Keratinocyte (primary cell): ENCODE measurements around the gene KCNC1. TPM values are rescaled to one million over a fixed set of nuclear protein-coding genes. Genes with fewer than 3 reads are reported as not detected.
A peak's percentile ranks its signal among the peaks of the same experiment; 100 is the strongest.

Experiments
- DNase-seq: peaks from one replicate; pipeline ENCODE4 v3.0.0-alpha.2; 2011; ENCODE audit warnings: low read depth, missing footprints, low spot score
- FAIRE-seq: peaks from 2 replicates; lab custom pipeline; 2011; peaks lifted over from hg19 to GRCh38; lab: Jason Lieb, UNC
- H2AFZ ChIP-seq: 2 replicates; pipeline ENCODE4 v1.6.0; 2012; ENCODE audit warnings: low read length, control low read depth, inconsistent platforms; ENCODE audit not compliant: control insufficient read depth
- H3K27ac ChIP-seq: 2 replicates; pipeline ENCODE4 v1.5.1; 2011; ENCODE audit warnings: low read length; ENCODE audit not compliant: control insufficient read depth, insufficient read depth
- H3K27me3 ChIP-seq: 3 replicates; pipeline ENCODE4 v1.6.0; 2011; ENCODE audit warnings: low read length; ENCODE audit not compliant: control insufficient read depth, insufficient read depth; ENCODE audit errors: extremely low read depth
- H3K36me3 ChIP-seq, 2 experiments: 2 replicates in 1 of 2; 3 replicates in 1 of 2; pipeline ENCODE4 v1.5.1; 2011; ENCODE audit warnings: low read length in 2 of 2, mild to moderate bottlenecking in 1 of 2; ENCODE audit not compliant: control insufficient read depth in 2 of 2, insufficient read depth in 2 of 2; ENCODE audit errors: extremely low read depth in 1 of 2
- H3K4me1 ChIP-seq: 3 replicates; pipeline ENCODE4 v1.5.1; 2011; ENCODE audit warnings: low read length; ENCODE audit not compliant: control insufficient read depth, insufficient read depth; ENCODE audit errors: extremely low read depth
- H3K4me2 ChIP-seq: 3 replicates; pipeline ENCODE4 v1.6.0; 2011; ENCODE audit warnings: low read depth, low read length; ENCODE audit not compliant: control insufficient read depth, insufficient read depth; ENCODE audit errors: extremely low read depth
- H3K4me3 ChIP-seq, 3 experiments: fragments of 200-600 bp in 1 of 3; sonication (generic) in 1 of 3; 2 replicates in 2 of 3; 3 replicates in 1 of 3; pipeline ENCODE4 v1.5.1; 2011 to 2016; ENCODE audit warnings: low read length in 3 of 3, mild to moderate bottlenecking in 3 of 3, control low read depth in 2 of 3, inconsistent platforms in 1 of 3, low read depth in 1 of 3, mixed read lengths in 1 of 3, mixed run types in 1 of 3, moderate library complexity in 1 of 3; ENCODE audit not compliant: control insufficient read depth in 2 of 3, insufficient read depth in 2 of 3; ENCODE audit errors: extremely low read depth in 1 of 3
- H3K79me2 ChIP-seq: 2 replicates; pipeline ENCODE4 v1.6.0; 2012; ENCODE audit warnings: low read length; ENCODE audit not compliant: control insufficient read depth, insufficient read depth
- H3K9ac ChIP-seq: 3 replicates; pipeline ENCODE4 v1.6.0; 2011; ENCODE audit warnings: low read length; ENCODE audit not compliant: control insufficient read depth, insufficient read depth; ENCODE audit errors: extremely low read depth
- H3K9me1 ChIP-seq: 3 replicates; pipeline ENCODE4 v1.6.0; 2011; ENCODE audit warnings: low read length; ENCODE audit not compliant: control insufficient read depth, insufficient read depth; ENCODE audit errors: extremely low read depth
- H3K9me3 ChIP-seq: 2 replicates; pipeline ENCODE4 v1.5.1; 2012; ENCODE audit warnings: low read depth, low read length; ENCODE audit not compliant: control insufficient read depth
- H4K20me1 ChIP-seq: 3 replicates; pipeline ENCODE4 v1.6.0; 2011; ENCODE audit warnings: low read length; ENCODE audit not compliant: control insufficient read depth, insufficient read depth; ENCODE audit errors: extremely low read depth
- EZH2 ChIP-seq: IDR thresholded peaks from one replicate; pipeline ENCODE4 v1.6.1; 2012; ENCODE audit warnings: inconsistent platforms, mild to moderate bottlenecking, low read length, moderate library complexity
- dilution Hi-C: fragments of 300-500 bp; cut with MboI; formaldehyde crosslinking; loops from one replicate; pipeline ENCODE4 v1.7.0; 2020; ENCODE audit warnings: low sequenced_read_pairs; ENCODE audit not compliant: extremely low pct_ligation_motif_present
- polyA plus RNA-seq, 5 experiments: library from polyadenylated mRNA; depleted of rRNA in 3 of 5; stranded (reverse) in 3 of 5; stranded (forward) in 1 of 5; unstranded in 1 of 5; fragments of >200 nt; gene quantifications; 1 replicate in 1 of 5; 2 replicates in 3 of 5; 3 replicates in 1 of 5; pipeline versions ENCODE4 v1.2.1 to v1.2.3, GENCODE V29; 2011 to 2012; ENCODE audit warnings: missing spikeins in 2 of 5, low read depth in 1 of 5, low replicate concordance in 1 of 5
- TF ChIP-seq, protein P1 (sequence below), 3 experiments: IDR thresholded peaks in 1 of 3; conservative IDR thresholded peaks in 1 of 3; optimal IDR thresholded peaks in 1 of 3; 2 replicates in 2 of 3; 3 replicates in 1 of 3; pipeline versions ENCODE3 to v1.5.1; 2011; ENCODE audit warnings: low read length in 3 of 3, mild to moderate bottlenecking in 3 of 3, moderate library complexity in 2 of 3, control low read depth in 1 of 3, inconsistent platforms in 1 of 3; ENCODE audit not compliant: insufficient read depth in 2 of 3; ENCODE audit errors: extremely low read depth in 1 of 3

Gene KCNC1
- polyA plus RNA-seq, 1 donor (not counting 4 experiments of a cell fraction or from before 2014, with no cell fraction given) = not detected

DNA sequence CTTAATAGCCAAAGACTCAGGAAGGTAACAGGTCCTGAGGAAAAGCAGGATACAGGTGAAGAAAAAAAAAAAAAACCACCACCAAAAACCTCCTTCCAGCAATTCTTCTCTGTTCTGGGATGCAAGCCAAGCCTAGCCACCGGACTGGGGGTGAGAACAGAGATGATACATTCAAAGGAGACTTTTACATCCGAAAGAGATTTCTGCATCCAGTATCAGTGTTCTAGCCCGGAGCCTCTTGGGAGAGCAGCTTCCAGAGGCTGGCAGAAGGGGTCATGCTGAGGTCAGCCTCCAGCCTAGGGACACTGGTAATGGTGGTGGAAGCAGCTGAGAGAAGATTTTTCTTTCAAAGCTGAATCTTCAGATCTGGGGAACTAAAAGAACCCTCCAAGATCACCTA is 76.2 kb downstream of the KCNC1 start:
- H3K36me3 ChIP-seq = no peaks in the 10 kb centered on the region
- DNase-seq = no peak

DNA sequence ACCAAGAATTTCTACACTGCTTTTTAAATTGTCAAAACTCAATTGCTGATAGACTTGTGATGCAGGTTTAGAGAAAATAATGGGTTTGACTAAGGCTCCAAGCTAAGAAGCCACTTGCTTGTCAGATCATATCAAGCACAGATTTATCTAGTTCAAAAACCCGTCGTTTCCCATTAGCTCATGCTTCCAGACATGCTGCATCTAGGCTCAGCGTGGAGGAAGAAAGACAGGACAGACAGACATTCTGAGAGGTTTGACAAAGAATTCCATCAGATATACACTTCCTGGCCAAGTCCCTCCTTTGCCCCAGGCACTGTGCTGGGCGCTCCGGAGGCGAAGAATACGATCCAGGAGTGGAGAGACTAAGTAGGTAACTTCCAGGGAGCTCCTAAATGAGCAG is 76.8 kb downstream of the KCNC1 start:
- Histone ChIP-seq H3K27me3 (no peaks in the 10 kb centered on the region), H3K4me3 (no peak overlapping the region), H3K9ac (no peak overlapping the region), H4K20me1 (no peaks in the 10 kb centered on the region), H3K9me1 (peaks cover 3% of the 10 kb centered on the region), H3K4me2 (peak overlapping the region; percentile 4), H3K79me2 (no peaks in the 10 kb centered on the region), H2AFZ (no peak overlapping the region), H3K9me3 (no peaks in the 10 kb centered on the region), H3K36me3 (no peaks in the 10 kb centered on the region), H3K4me1 (peaks cover 30% of the 10 kb centered on the region), H3K27ac (no peak overlapping the region)
- no peak for DNase-seq
- dilution Hi-C loops = no loop called here
- peak; percentile 64 for FAIRE-seq
- TF ChIP-seq, protein P1, sequence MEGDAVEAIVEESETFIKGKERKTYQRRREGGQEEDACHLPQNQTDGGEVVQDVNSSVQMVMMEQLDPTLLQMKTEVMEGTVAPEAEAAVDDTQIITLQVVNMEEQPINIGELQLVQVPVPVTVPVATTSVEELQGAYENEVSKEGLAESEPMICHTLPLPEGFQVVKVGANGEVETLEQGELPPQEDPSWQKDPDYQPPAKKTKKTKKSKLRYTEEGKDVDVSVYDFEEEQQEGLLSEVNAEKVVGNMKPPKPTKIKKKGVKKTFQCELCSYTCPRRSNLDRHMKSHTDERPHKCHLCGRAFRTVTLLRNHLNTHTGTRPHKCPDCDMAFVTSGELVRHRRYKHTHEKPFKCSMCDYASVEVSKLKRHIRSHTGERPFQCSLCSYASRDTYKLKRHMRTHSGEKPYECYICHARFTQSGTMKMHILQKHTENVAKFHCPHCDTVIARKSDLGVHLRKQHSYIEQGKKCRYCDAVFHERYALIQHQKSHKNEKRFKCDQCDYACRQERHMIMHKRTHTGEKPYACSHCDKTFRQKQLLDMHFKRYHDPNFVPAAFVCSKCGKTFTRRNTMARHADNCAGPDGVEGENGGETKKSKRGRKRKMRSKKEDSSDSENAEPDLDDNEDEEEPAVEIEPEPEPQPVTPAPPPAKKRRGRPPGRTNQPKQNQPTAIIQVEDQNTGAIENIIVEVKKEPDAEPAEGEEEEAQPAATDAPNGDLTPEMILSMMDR (optimal IDR thresholded peaks at IDR 0.05 in 1 of 3, IDR thresholded peaks at IDR 0.05 in 1 of 3, conservative IDR thresholded peaks at IDR 0.05 in 1 of 3; ENCODE audit: extremely low read depth in 1 of 3, insufficient read depth in 2 of 3, low read length in 3 of 3) = no peak
- no peak for TF ChIP-seq EZH2

More for the DNA sequence above, 76.2 kb downstream of the KCNC1 start:
- Histone ChIP-seq H3K4me1 (peaks cover 30% of the 10 kb centered on the region), H3K9ac (no peak overlapping the region), H3K4me2 (no peak overlapping the region), H3K4me3 (no peak overlapping the region), H2AFZ (no peak overlapping the region), H3K9me1 (peaks cover 3% of the 10 kb centered on the region), H3K27me3 (no peaks in the 10 kb centered on the region), H3K27ac (no peak overlapping the region), H4K20me1 (no peaks in the 10 kb centered on the region), H3K79me2 (no peaks in the 10 kb centered on the region), H3K9me3 (no peaks in the 10 kb centered on the region)
- FAIRE-seq = peak; percentile 49
- dilution Hi-C loops = no loop called here
- TF ChIP-seq, protein P1 (optimal IDR thresholded peaks at IDR 0.05 in 1 of 3, IDR thresholded peaks at IDR 0.05 in 1 of 3, conservative IDR thresholded peaks at IDR 0.05 in 1 of 3; ENCODE audit: extremely low read depth in 1 of 3, insufficient read depth in 2 of 3, low read length in 3 of 3) = no peak
- TF ChIP-seq EZH2 = no peak
